ENCODE measurements around the gene PNKD.

Gene PNKD, protein sequence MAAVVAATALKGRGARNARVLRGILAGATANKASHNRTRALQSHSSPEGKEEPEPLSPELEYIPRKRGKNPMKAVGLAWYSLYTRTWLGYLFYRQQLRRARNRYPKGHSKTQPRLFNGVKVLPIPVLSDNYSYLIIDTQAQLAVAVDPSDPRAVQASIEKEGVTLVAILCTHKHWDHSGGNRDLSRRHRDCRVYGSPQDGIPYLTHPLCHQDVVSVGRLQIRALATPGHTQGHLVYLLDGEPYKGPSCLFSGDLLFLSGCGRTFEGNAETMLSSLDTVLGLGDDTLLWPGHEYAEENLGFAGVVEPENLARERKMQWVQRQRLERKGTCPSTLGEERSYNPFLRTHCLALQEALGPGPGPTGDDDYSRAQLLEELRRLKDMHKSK
- total RNA-seq, result 7.0 to 10.2 (median 9.1) reads per million in 3 donors

- Histone ChIP-seq H3K27ac (ENCODE audit: insufficient read depth, low read length, poor library complexity, severe bottlenecking) (peak within 1 kb of the TSS; percentile 88), H3K4me1 (ENCODE audit: control insufficient read depth, insufficient read depth, low read length, poor library complexity, severe bottlenecking) (peaks cover 28% of the 10 kb centered on the region), H3K9me3 (ENCODE audit: control insufficient read depth, low read length) (no peaks in the 10 kb centered on the region), H3K4me3 (ENCODE audit: insufficient read depth, low read depth, low read length, poor library complexity, severe bottlenecking) (peak within 1 kb of the TSS; percentile 80), H3K36me3 (ENCODE audit: control insufficient read depth, insufficient read depth, low read length) (peaks cover 34% of the 10 kb centered on the region), H3K27me3 (replicated peaks; ENCODE audit: control insufficient read depth, insufficient read depth, low read length, poor library complexity, severe bottlenecking) (no peaks in the 10 kb centered on the region)
- peak; percentile 100 for DNase-seq
Measured at GRCh38 chr2:218269900-218270720, at the start of gene PNKD, which contains the start of gene AAMP. PNKD (plus strand) TSS chr2:218270519; CDS start chr2:218270536, 17 bp downstream. AAMP (minus strand) TSS chr2:218270137; CDS start chr2:218270086, 51 bp downstream.

GRCh38 chr2:218221000-218221399 is 49.3 kb upstream of the PNKD start:
- Histone ChIP-seq H3K4me3 (ENCODE audit: insufficient read depth, low read depth, low read length, poor library complexity, severe bottlenecking) (peak overlapping the region; percentile 99), H3K36me3 (ENCODE audit: control insufficient read depth, insufficient read depth, low read length) (peaks cover 17% of the 10 kb centered on the region), H3K4me1 (ENCODE audit: control insufficient read depth, insufficient read depth, low read length, poor library complexity, severe bottlenecking) (peaks cover 71% of the 10 kb centered on the region), H3K27ac (ENCODE audit: insufficient read depth, low read length, poor library complexity, severe bottlenecking) (peak overlapping the region; percentile 99), H3K27me3 (replicated peaks; ENCODE audit: control insufficient read depth, insufficient read depth, low read length, poor library complexity, severe bottlenecking) (no peaks in the 10 kb centered on the region), H3K9me3 (ENCODE audit: control insufficient read depth, low read length) (no peaks in the 10 kb centered on the region)
- no peak for DNase-seq

DNA sequence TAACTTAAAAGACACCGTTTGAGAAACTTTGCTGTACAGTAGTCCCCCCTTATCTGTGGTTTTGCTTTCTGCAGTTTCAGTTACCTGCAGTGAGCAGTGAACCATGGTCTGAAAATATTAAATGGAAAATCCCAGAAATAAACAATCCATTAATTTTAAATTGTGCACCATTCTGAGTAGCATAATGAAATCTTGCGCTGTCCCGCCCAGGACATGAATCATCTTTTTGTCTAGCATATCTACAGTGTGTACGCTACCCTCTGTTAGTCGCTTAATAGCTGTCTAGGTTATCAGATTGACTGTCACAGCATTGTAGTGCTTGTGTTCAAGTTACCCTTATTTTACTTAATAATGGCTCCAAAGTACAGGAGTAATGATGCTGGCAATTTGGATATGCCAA is 47.3 kb upstream of the PNKD start:
- no peaks in the 10 kb centered on the region for H3K27me3 ChIP-seq (replicated peaks; ENCODE audit: control insufficient read depth, insufficient read depth, low read length, poor library complexity, severe bottlenecking)
- DNase-seq, result no peak
- peaks cover 72% of the 10 kb centered on the region for H3K4me1 ChIP-seq (ENCODE audit: control insufficient read depth, insufficient read depth, low read length, poor library complexity, severe bottlenecking)
- peak overlapping the region; percentile 36 for H3K27ac ChIP-seq (ENCODE audit: insufficient read depth, low read length, poor library complexity, severe bottlenecking)
- H3K9me3 ChIP-seq (ENCODE audit: control insufficient read depth, low read length), result no peaks in the 10 kb centered on the region
- H3K36me3 ChIP-seq (ENCODE audit: control insufficient read depth, insufficient read depth, low read length), result peaks cover 21% of the 10 kb centered on the region
- peak overlapping the region; percentile 24 for H3K4me3 ChIP-seq (ENCODE audit: insufficient read depth, low read depth, low read length, poor library complexity, severe bottlenecking)

- Histone ChIP-seq H3K27me3 (replicated peaks; ENCODE audit: control insufficient read depth, insufficient read depth, low read length, poor library complexity, severe bottlenecking) (no peaks in the 10 kb centered on the region), H3K4me3 (ENCODE audit: insufficient read depth, low read depth, low read length, poor library complexity, severe bottlenecking) (no peak overlapping the region), H3K36me3 (ENCODE audit: control insufficient read depth, insufficient read depth, low read length) (peaks cover 21% of the 10 kb centered on the region), H3K27ac (ENCODE audit: insufficient read depth, low read length, poor library complexity, severe bottlenecking) (peak overlapping the region; percentile 36), H3K4me1 (ENCODE audit: control insufficient read depth, insufficient read depth, low read length, poor library complexity, severe bottlenecking) (peaks cover 78% of the 10 kb centered on the region), H3K9me3 (ENCODE audit: control insufficient read depth, low read length) (no peaks in the 10 kb centered on the region)
- DNase-seq, result no peak
Measured at GRCh38 chr2:218224186-218224585, 46.1 kb upstream of the PNKD start.

GRCh38 chr2:218226903-218227302 is 43.4 kb upstream of the PNKD start:
- no peak for DNase-seq
- Histone ChIP-seq H3K27ac (ENCODE audit: insufficient read depth, low read length, poor library complexity, severe bottlenecking) (no peak overlapping the region), H3K9me3 (ENCODE audit: control insufficient read depth, low read length) (no peaks in the 10 kb centered on the region), H3K36me3 (ENCODE audit: control insufficient read depth, insufficient read depth, low read length) (peaks cover 35% of the 10 kb centered on the region), H3K4me1 (ENCODE audit: control insufficient read depth, insufficient read depth, low read length, poor library complexity, severe bottlenecking) (peaks cover 72% of the 10 kb centered on the region), H3K27me3 (replicated peaks; ENCODE audit: control insufficient read depth, insufficient read depth, low read length, poor library complexity, severe bottlenecking) (no peaks in the 10 kb centered on the region), H3K4me3 (ENCODE audit: insufficient read depth, low read depth, low read length, poor library complexity, severe bottlenecking) (no peak overlapping the region)

DNA sequence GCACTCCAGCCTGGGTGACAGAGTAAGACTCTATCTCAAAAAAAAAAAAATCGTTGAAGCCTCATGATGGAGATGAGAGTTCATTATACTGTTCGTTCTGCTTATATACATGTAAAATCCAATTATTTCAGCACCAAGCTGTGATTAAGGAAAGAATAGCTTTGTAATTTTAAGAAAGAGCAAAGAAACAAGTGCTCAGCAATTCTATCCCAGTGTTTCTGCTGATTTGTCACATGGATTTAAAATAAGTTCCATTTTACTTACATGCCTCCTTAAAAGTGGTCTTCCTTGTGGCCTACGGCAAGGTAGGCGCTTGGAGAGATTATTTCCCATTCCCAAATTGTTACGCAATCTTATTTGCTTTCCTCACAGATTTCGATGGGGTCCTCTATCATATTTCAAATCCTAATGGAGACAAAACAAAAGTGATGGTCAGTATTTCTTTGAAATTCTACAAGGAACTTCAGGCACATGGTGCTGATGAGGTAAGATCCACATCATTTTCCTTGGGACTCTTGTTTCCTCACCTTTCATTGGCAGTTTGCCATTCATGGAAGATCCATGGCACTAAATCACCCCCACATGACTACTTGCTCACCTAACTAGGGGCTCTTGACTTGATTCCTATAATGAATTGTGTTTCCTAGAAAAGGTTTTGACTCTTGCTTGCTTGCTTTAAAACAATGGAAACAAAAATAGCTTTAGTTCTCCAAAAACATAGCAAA is 41.8 kb upstream of the PNKD start:
- Histone ChIP-seq H3K27ac (ENCODE audit: insufficient read depth, low read length, poor library complexity, severe bottlenecking) (peak overlapping the region; percentile 54), H3K4me1 (ENCODE audit: control insufficient read depth, insufficient read depth, low read length, poor library complexity, severe bottlenecking) (peaks cover 57% of the 10 kb centered on the region), H3K9me3 (ENCODE audit: control insufficient read depth, low read length) (no peaks in the 10 kb centered on the region), H3K36me3 (ENCODE audit: control insufficient read depth, insufficient read depth, low read length) (peaks cover 45% of the 10 kb centered on the region), H3K4me3 (ENCODE audit: insufficient read depth, low read depth, low read length, poor library complexity, severe bottlenecking) (no peak overlapping the region), H3K27me3 (replicated peaks; ENCODE audit: control insufficient read depth, insufficient read depth, low read length, poor library complexity, severe bottlenecking) (no peaks in the 10 kb centered on the region)
- DNase-seq, result no peak

- Histone ChIP-seq H3K9me3 (ENCODE audit: control insufficient read depth, low read length) (no peaks in the 10 kb centered on the region), H3K27me3 (replicated peaks; ENCODE audit: control insufficient read depth, insufficient read depth, low read length, poor library complexity, severe bottlenecking) (no peaks in the 10 kb centered on the region), H3K27ac (ENCODE audit: insufficient read depth, low read length, poor library complexity, severe bottlenecking) (peak overlapping the region; percentile 54), H3K4me3 (ENCODE audit: insufficient read depth, low read depth, low read length, poor library complexity, severe bottlenecking) (no peak overlapping the region), H3K4me1 (ENCODE audit: control insufficient read depth, insufficient read depth, low read length, poor library complexity, severe bottlenecking) (peaks cover 50% of the 10 kb centered on the region), H3K36me3 (ENCODE audit: control insufficient read depth, insufficient read depth, low read length) (peaks cover 49% of the 10 kb centered on the region)
- peak in 2 of 3 donors; percentile 18 to 22 for DNase-seq
Measured at GRCh38 chr2:218229239-218229638, 41.1 kb upstream of the PNKD start.

DNA sequence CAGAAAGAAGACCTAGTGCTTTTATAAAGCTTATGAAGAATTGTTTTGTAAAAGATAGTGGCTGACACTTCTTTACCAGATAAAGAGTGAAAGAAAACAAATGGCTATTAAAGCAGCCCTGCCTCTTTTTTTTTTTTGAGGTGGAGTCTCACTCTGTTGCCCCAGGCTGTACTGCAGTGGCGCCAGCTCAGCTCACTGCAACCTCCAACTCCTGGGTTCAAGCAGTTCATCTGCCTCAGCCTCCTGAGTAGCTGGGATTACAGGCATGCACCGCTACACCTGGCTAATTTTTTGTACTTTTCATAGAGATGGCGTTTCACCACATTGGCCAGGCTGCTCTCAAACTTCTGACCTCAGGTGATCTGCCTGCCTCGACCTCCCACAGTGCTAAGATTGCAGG is 40.5 kb upstream of the PNKD start:
- DNase-seq, result no peak
- Histone ChIP-seq H3K27ac (ENCODE audit: insufficient read depth, low read length, poor library complexity, severe bottlenecking) (peak overlapping the region; percentile 54), H3K9me3 (ENCODE audit: control insufficient read depth, low read length) (no peaks in the 10 kb centered on the region), H3K4me1 (ENCODE audit: control insufficient read depth, insufficient read depth, low read length, poor library complexity, severe bottlenecking) (peaks cover 44% of the 10 kb centered on the region), H3K27me3 (replicated peaks; ENCODE audit: control insufficient read depth, insufficient read depth, low read length, poor library complexity, severe bottlenecking) (no peaks in the 10 kb centered on the region), H3K4me3 (ENCODE audit: insufficient read depth, low read depth, low read length, poor library complexity, severe bottlenecking) (no peak overlapping the region), H3K36me3 (ENCODE audit: control insufficient read depth, insufficient read depth, low read length) (peaks cover 49% of the 10 kb centered on the region)

GRCh38 chr2:218230882-218231281 is 39.4 kb upstream of the PNKD start:
- no peaks in the 10 kb centered on the region for H3K27me3 ChIP-seq (replicated peaks; ENCODE audit: control insufficient read depth, insufficient read depth, low read length, poor library complexity, severe bottlenecking)
- peak overlapping the region; percentile 48 for H3K27ac ChIP-seq (ENCODE audit: insufficient read depth, low read length, poor library complexity, severe bottlenecking)
- peaks cover 55% of the 10 kb centered on the region for H3K36me3 ChIP-seq (ENCODE audit: control insufficient read depth, insufficient read depth, low read length)
- peaks cover 35% of the 10 kb centered on the region for H3K4me1 ChIP-seq (ENCODE audit: control insufficient read depth, insufficient read depth, low read length, poor library complexity, severe bottlenecking)
- H3K4me3 ChIP-seq (ENCODE audit: insufficient read depth, low read depth, low read length, poor library complexity, severe bottlenecking), result no peak overlapping the region
- no peak for DNase-seq
- no peaks in the 10 kb centered on the region for H3K9me3 ChIP-seq (ENCODE audit: control insufficient read depth, low read length)

All from effector memory CD4-positive, alpha-beta T cell (primary cell).